ENCODE data around the gene CDH10.

The CDH10 gene

DNA sequence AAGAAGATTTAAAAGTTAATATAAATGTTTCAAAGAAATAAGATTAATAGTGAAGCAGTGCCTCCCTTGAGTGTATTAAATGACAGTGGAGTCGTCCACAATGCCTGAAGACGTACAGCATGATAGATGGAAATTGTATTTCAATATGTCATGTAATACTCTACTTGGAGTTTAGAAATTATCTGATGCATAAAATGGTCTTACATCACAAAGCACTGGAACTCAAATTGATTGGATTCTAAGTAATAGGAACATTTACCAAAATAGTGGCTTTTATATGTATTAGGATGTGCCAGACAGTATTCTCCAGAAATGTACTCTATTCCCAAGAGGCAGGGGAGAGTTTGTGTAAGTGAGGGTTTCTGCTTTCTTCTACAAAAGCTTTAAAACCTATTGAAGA is 49.4 kb downstream of the CDH10 start:
- DNase-seq, result no peak

DNA sequence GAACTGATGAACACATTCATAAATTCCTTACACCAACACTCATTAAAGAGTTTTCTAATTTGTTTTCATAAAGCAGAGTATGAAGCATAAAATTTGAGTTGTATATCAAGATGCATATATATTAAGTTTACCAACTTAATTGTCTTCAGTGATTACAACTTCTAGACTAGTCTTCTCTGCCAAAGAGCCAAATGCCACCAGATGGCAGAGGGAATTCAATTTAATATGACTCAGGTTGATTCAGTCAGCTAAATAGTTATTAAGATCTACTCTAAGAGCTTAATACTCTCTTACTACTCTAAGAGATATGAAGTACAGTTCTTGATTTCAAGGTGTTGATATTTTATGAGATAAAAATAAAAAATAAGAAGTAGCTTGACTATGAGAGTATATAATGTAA is 53.4 kb downstream of the CDH10 start:
- DNase-seq, result no peak

DNA sequence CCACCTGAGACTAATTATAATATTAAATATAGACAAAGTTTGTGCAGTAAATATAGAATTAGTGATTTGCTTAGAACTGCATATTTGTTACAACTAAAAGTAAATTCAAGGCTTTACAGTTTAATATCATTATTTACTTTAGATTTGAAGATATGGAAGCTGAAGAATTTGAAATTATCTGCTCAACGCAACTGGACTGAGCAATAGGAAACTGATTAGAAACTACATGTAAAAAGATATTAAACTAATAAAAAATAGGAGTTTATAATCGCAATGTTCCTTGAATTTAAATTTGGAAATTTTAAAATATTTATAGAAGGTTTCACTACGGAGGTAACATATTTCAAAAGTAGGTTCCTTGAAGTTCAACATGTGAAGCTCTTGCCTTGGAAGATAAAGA is 55.2 kb downstream of the CDH10 start:
- DNase-seq, result no peak

DNA sequence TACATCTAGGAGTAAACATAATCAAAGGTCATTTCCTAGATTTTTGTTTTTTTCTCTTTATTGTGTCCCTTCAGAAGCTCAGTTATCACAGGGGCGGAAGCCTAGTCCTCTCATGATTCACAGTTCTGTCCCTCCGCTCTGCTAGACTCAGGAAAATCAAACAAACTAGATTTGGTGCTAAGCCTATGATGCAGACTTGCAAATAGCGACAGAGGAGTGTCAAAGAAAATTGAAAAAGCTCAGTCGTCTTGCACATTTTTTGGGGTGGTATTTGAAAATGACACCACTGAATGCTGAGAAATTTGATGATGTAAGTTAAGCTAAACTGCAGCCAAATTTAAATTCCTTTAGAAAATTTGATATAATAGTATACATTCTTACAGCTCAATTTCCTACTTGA is 59.0 kb downstream of the CDH10 start:
- no peak for DNase-seq

DNA sequence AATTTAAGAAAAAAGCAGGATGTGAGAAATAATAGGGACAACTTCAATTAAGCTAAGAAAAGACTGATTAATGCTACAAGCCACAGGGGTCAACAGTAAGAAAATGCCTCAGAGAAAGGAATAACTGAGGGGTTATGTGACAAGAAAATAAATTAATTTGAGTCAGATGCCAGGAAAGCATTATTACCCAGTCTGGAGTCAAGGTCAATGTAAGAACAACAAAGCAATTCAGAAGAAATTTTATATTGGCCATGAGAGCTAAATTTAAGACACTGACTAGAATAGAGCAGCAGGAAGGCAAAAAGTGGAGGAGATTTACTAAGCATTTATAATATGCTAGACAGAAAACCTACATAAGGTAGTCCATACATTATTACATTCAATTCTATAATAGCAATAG is 73.5 kb downstream of the CDH10 start:
- no peak for DNase-seq

DNA sequence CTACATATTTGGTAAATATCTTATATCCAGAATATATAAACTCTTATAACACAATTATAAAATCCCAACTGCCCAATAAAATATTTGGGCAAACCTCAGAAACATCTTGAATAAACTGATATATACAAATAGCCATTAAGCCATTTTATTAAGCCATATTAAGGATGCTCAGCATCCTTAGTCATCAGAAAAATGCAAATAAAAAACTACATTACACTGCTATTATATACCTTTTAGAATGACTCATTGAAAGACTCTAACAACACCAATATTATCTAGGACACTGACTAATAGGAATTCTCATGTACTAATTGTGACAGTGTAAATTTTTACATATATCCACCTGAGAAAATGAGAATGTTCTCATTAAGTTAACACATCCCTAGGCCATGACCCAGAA is 77.8 kb downstream of the CDH10 start:
- no peak for DNase-seq

DNA sequence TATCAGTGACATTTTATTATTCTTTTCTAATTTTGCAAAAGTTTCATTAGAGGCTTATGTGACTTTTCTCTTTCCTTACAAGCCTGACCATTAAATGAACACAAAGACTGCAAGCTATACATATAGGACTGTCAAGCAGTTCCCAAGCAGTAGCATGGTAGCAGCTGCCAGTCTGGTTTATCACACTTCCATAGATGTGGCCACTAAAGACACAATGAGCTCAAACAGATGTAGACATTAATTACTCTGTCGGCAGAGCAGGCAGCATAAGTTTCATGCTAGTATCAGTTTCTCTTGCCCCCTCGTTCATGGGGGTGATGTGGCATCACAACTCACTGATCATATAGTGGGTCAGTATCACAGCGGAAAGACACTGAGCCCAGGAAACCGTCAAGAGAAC is 89.5 kb downstream of the CDH10 start:
- DNase-seq, result no peak

DNA sequence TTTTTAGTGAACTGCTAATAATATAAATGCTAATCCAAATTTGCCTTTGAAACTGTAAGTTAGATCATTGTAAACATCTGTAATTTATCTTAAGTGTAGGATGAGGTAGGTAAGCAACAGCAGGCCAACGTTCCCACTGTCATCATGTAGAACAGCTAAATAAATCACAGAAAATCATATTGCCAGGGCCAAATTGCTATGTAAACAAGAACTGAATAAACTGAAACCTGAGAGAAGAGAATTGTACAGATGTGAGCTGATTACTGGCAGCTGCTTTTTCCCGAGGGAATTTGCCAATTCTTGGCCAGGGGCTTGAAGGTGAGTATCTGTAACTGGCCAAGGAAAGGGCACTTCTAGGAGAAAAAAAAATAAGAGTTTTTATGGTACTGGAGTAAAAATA is 97.6 kb downstream of the CDH10 start:
- DNase-seq, result peak; percentile 75

DNA sequence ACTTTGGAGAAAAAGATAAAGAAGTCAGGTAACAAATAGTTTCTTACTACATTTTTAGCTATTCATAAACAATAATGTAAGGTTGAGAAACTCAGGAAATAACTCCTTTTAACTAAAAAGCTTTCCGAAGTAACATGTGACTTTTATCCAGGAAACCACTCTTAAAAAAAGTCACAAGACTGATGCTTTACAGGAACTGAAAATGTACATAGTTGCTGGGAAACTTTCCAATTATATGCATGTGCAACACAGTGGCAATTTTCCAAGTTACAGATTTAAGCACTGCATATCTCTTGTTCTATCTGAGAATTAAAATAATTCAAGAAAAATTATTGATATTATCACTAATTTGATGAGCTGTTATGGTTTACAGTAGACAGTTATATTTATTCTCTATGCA is 105.2 kb downstream of the CDH10 start:
- DNase-seq, result no peak

DNA sequence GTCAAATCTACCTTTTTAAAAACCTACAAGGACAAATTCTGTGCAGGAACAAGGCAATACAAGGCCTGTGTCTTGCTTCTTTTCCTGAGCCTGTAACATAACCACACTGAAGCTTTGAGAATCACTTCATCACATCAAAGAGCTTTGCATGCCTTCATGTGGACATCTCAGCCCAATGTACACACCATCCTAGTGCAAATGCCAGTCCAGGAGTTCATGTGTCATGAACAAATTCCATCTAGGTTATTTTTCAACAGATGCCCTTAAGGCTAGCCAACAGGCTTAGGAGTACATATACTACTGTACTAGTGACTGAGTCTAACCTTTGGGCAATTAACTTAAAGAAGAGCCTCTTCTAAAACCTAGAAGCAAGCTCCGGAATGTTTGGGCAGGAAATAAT is 106.4 kb downstream of the CDH10 start:
- no peak for DNase-seq

DNA sequence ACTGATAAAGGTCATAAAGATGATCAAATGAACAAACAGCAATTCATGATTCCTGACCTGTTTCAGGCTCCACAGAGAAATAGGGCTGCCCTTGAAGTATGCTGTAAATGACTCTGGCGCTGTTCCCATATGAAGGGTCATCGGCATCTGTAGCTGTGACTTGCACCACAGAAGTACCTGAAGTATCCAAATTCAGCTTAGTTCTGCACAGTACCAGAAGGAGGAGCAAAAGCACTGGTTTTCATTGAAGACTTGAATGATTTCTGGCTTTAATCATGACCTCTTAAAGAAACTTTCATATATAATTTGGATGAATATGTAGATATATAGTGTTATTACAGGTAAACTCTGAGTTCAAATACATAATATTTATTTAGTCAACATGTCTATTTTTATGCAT is 109.1 kb downstream of the CDH10 start:
- no peak for DNase-seq

DNA sequence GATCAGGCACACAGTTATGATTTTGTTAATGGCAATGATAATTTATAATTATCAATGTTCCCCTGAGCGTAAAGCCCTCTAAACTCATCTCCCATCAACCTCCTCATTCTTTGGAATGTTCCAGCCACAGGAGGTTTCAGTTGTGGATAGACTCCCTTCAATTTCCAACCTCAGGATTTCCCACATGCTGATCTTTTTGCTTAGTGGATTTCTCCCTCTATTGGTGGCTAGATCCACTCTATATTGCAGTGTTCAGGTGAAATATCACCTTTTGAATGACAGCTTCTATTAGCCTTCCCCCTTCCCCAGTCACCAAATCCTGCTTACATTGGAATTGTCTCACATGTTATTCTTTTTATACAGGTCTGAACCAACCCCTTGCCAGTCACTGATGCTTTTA is 113.9 kb downstream of the CDH10 start:
- DNase-seq, result no peak

DNA sequence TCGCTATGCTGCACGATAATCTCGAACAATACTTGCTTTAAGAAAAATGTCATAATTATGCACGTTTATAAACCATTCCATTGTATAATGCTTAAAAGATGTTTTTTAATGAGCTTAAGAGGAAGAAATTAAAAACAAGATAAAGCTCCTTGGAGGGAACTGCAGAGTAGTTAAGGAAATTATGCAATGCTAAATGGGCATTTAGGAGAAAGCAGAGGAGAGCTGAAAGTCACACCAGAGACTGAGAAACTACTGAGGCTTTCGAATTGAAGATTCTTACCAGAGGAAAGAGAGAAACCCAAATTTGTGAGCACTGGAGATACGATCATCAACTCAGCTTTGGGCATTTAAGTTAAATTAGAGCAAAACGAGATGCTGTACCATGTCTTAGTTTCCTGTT is 119.4 kb downstream of the CDH10 start:
- DNase-seq, result no peak

DNA sequence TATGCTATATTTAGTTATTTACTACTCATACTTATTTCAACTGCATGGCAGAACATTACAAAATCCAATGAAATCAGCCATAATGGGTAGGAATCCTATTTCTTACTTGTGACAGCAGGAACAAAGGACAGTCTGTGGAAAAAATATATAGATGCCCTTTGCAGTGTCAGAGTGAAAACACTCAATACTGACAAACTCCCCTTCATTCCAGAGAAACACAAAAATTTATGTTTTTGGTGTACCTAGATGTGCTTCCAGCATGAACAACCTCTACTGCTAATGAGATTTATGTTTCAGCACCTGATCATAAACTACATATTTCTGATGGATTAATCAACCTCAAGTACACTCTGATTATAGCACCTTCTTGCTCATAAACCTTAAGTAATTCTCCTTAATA is 132.4 kb downstream of the CDH10 start:
- DNase-seq, result no peak

DNA sequence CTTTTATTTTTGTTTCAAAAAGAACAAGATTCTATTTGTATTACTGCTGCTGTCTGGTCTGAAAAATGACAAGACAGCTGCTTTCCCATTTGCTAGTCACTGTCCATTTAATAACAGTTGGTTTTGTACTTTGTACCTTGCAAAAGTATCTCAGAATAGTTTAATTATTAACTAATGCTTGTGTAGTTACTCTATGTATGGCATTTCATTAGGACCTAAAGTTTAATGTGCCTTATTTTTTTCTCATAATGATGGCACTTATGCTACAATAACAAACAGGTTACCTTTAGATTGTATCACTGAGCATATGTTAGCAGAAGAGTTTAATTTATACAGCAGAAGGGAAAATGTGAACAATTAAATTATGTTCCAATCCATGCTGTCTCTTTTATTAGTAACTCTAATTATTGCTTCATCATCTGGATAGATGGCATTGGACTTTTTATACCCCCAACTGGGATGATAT is 134.2 kb downstream of the CDH10 start:
- DNase-seq, result no peak

DNA sequence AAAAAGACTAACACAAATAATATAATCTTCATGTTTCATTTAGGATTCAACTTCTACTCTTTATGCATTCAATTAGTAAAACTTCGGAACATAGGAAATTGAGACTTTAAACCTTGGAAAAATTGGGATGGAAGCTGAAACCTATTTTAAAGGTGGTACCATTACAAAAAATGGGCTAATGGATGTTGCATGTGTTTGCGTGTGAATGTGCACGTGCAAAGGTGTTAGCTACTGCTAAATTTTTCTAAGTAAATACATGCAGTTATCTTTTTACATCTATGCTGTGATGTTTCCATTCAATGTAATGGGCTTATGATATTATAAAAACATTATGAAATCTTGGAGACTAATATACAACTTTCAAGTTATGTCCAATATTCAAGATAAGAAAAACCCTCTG is 134.8 kb downstream of the CDH10 start:
- DNase-seq, result no peak

DNA sequence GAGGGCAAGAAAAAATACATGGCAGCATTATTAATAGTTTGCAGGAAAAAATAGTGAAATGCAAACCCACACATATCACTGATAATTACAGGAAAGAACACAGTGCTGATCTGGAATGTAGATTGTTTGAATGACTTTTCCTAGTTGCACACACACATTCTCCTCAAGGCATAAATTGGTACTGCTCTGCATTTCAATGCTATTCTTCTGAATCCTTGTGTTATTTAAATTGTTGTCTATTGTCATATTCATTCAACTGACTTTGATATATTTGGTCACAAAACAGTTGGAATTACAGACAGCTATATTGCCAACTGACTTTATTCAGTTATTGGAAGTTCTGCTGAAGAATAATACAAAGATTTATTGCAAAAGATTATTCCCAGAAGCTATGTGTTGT is 139.5 kb downstream of the CDH10 start:
- DNase-seq, result no peak

DNA sequence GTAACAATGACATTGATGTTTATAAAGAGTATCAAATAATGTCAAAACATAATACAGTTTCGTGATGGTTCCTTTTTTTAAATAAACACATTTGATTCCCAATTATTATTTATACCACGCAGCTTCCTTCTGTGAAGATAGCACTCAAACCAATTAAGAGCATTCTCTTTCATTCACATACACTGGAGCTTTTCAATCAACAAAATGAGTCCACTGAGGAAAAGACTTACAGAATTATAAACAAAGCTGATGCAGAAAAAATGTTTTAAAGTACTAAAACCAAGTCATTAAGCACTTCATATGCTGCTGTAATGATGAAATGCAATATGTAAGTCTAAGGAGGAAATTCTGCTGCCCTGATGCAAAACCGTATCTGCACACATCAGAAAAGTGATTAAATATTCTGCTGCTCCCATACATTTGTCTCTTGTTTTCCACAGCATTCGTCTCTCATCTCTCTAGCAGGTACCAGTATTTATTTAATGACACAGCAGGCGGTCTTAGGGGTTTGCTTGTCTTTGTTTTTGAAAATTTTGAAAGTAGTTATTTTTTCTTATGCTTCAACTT is 147.1 kb downstream of the CDH10 start:
- DNase-seq, result no peak

DNA sequence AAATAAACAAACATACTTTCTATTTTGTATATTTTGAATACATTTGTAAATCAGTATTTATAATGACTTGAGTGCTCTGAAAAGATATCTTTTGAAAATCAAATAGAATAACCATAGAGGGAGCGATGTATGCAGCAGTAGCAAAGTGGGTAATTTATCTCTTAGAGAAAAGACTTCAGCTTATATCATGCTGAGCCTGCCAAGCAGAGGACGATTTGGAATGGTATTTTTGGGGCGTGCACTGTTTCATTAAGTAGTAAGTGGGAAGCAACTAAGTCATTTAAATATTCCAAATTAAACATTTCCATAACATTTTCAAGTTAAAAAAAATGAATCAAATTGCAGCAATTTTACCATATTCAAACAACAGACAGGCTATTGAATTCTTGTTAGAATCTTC is 147.6 kb downstream of the CDH10 start:
- no peak for DNase-seq

DNA sequence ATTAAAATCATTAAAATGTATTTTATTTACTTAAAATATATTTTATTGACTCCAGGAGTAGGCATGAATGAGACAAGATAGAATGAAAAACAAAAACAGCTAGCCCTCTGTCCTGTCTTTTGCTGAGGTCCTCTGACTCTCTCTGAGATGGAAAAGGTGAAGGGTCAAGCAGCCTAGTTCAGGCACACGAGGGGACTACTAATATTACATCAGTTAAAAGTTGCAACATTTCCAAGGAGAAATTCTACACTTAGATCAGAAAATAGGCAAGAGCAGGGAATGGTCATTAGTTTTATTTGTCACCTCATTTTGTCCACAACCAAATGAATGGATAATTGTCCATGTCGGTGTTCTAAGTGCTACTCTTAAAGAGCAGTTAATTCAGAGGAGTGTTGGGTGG is 148.5 kb downstream of the CDH10 start:
- DNase-seq, result peak; percentile 7

DNA sequence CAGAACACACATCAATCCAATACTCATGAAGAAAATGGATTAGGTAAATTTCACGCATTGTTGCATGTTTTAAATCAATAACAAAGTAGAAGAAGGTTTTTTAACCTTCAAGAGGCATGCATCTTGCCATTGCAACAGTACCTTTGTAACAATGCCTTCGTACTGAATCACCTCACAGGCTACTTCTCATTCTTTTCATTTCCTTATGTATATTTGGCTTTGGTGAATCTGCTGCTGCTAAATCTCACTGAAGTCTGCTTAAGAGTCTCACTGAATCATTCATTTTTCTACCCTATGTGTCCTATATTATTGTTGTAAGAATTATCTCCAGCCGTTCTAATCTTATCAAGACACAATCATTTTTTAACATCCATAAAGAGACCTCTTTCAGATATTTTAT is 152.5 kb downstream of the CDH10 start:
- no peak for DNase-seq

DNA sequence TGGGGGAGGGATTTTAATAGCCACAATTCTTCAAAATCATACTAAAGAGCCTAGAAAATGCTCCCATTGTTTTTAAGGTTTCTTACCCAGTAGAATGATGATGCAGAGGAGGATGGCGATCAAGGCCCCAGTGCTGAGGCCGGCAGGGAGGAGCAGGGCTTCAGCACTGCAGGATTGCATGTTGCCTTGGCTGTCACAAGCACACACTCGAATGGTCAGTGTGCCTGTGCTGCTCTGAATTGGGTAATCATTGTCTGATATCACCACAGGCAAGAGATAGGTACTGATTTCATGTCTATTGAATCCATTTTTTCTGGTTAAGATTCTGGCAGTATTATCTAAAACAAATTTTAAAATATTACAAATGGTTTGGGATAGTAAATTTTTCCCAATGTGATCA is 153.3 kb downstream of the CDH10 start:
- no peak for DNase-seq

DNA sequence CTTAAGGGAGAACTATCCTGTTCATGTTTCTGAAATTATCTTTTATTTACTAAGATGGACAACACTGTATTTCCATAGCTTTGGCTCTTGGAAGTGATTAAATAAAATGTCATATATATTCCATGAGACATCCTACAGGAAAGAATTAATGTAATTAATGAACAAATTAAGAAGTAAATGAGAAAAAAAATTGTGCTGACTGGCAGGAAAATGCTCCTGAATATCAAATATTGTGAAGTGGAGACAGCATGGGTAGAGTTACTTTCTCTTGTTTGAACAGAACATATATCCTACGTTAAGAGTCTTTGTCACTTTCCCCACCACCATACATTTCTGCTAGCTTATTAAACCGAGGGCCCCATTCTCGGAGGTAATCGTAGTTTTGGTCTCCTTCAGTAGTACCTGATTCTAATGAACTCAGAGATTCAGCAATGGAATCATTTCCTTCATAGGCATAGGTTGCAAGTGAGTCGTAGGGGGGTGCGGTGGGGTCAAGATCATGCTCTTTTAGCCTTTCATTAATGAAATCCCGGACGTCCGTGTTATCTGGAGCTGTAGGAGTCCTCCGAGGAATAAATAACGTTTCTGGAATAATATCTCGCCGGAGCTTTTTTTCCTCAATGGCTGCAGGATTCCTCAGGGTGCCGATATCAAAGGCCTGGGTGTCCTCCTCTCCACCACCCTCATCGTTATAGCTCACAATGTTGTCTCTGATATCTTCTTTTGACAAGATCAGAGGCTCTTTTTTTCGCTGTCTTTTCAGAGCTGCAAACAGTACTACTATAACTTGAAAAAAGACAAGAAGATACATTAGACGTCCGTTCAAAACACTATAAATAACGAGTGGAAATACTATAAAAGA is 157.2 kb downstream of the CDH10 start:
- no peak for DNase-seq

DNA sequence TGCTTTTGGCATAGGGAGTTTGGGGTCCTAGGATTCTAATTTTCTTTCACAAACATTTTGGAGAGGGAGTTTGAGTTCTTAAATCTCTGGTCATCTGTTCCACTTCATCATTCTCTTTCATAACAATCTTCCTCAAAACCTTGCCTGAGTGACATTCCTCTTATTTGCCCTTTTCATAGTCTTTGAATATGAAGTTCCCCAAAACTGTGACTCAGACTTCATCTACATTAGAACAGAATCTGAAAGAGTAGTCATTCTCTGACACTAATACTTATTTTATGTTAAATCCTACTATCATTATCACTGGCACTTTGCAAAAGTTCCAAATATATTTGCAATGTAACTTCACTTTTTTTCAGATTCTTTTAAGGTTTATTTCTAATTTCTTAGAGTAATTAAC is 163.8 kb downstream of the CDH10 start:
- DNase-seq, result no peak

DNA sequence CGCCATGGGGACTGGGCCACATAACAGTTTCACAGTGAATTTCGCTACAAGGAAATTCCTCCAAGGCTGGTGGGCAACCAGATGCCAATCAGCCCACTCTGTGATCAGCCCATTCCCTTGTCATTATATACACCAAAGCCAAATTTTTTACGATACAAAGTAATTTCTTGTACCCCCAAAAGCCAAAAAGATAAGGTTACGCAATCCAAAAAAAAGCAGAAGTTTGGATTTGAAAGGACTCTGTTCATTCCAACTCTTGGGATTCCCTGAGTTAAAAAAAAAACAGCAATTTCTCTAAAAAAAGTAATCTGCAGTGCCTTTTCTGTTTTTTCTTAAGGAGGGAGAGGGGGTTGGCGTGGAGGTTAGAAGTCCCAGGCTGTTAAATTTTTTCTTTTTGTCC is 166.8 kb downstream of the CDH10 start:
- DNase-seq, result no peak

Measured in NCI-H774 (cell line).